Spleen (tissue), 11 donors: ENCODE data around the gene CCDC82. TPM values are rescaled to one million over a fixed set of nuclear protein-coding genes. Genes with fewer than 3 reads are reported as not detected.

Source experiments
- DNase-seq: peaks from one replicate; pipeline ENCODE4 v3.0.0-alpha.2; 2020
- H3K27ac ChIP-seq, 8 donors: fragments of 200-600 bp; sonication (generic) in 7 of 8; 1 replicate in 4 of 8; 2 replicates in 4 of 8; pipeline versions ENCODE4 v1.5.0 to v1.8.0; 2016 to 2021; ENCODE audit warnings: inconsistent platforms in 4 of 8, mild to moderate bottlenecking in 4 of 8, moderate library complexity in 1 of 8
- H3K27me3 ChIP-seq, 7 donors: fragments of 200-600 bp; sonication (generic) in 6 of 7; replicated peaks in 1 of 7; 1 replicate in 4 of 7; 2 replicates in 3 of 7; pipeline versions ENCODE4 v1.5.0 to v1.8.0; 2016 to 2021; ENCODE audit warnings: inconsistent platforms in 3 of 7, mild to moderate bottlenecking in 1 of 7
- H3K36me3 ChIP-seq, 6 donors: fragments of 200-600 bp; sonication (generic) in 5 of 6; 1 replicate in 4 of 6; 2 replicates in 2 of 6; pipeline versions ENCODE4 v1.5.0 to v1.8.0; 2016 to 2021; ENCODE audit warnings: inconsistent platforms in 2 of 6
- H3K4me1 ChIP-seq, 6 donors: fragments of 200-600 bp; sonication (generic) in 5 of 6; 1 replicate in 3 of 6; 2 replicates in 3 of 6; pipeline versions ENCODE4 v1.5.0 to v1.8.0; 2016 to 2021; ENCODE audit warnings: inconsistent platforms in 3 of 6
- H3K4me3 ChIP-seq, 8 donors: fragments of 200-600 bp; sonication (generic) in 7 of 8; 1 replicate in 4 of 8; 2 replicates in 4 of 8; pipeline versions ENCODE4 v1.5.0 to v1.8.0; 2016 to 2021; ENCODE audit warnings: inconsistent platforms in 4 of 8, mild to moderate bottlenecking in 4 of 8, moderate library complexity in 2 of 8
- H3K9me3 ChIP-seq, 8 donors: fragments of 200-600 bp; sonication (generic) in 7 of 8; 1 replicate in 4 of 8; 2 replicates in 4 of 8; pipeline versions ENCODE4 v1.5.0 to v1.8.0; 2016 to 2021; ENCODE audit warnings: inconsistent platforms in 4 of 8
- POLR2A ChIP-seq, 3 donors: fragments of 450-650 bp; IDR thresholded peaks; one replicate each; pipeline ENCODE4 v1.5.1; 2017; ENCODE audit warnings: antibody characterized with exemption in 3 of 3, mild to moderate bottlenecking in 1 of 3
- POLR2AphosphoS5 ChIP-seq, 3 donors: sonication (generic); formaldehyde crosslinking; IDR thresholded peaks; one replicate each; pipeline ENCODE4 v1.5.1; 2017; ENCODE audit warnings: antibody characterized with exemption in 3 of 3
- WGBS, 5 donors: extraction: QIAGEN DNeasy Blood & Tissue Kit in 3 of 5; methylation state at CpG; one replicate each; pipeline versions ENCODE4 v1.1.5 to v1.1.7; 2013 to 2018; 5-methylcytosine and 5-hydroxymethylcytosine counted together
- intact Hi-C: fragments of 100-400 bp; cut with DNase I; formaldehyde crosslinking; loops from one replicate; pipeline ENCODE4 v1.15.0; 2023; ENCODE audit warnings: low total_unique reads
- polyA plus RNA-seq, 3 donors: library from polyadenylated mRNA; stranded (reverse); fragments of 200-250 nt; gene quantifications; one replicate each; pipeline ENCODE4 v1.2.1, GENCODE V29; 2013
- total RNA-seq, 7 donors: library from RNA; depleted of rRNA in 3 of 7; stranded (reverse); fragments of >200 nt in 3 of 7; fragmentation: NEBNext Ultra II Directional in 4 of 7; extraction: Animal tissue kit (Norgen Biotek cat#: 25700) in 4 of 7; gene quantifications; one replicate each; pipeline versions ENCODE4 v1.1.0 to v1.2.1, GENCODE V29; 2016 to 2021
- TF ChIP-seq, protein P1 (sequence below), 11 experiments: fragments of 200-600 bp in 7 of 11; fragments of 450-650 bp in 4 of 11; sonication (generic) in 4 of 11; IDR thresholded peaks in 8 of 11; conservative IDR thresholded peaks in 3 of 11; 1 replicate in 7 of 11; 2 replicates in 4 of 11; pipeline versions ENCODE4 v1.4.0 to v1.8.0; 2016 to 2021; ENCODE audit warnings: antibody characterized with exemption in 11 of 11, inconsistent platforms in 4 of 11, mild to moderate bottlenecking in 1 of 11
- donor health status: healthy with polysubstance abuse.
- donor health status: DM: no; HTN: no; CAD: no; lungs with moderate emphysema.
- donor health status: DM: no; HTN: no; CAD: no.
- donor health status: Bipolar disorder and iron deficiency.
- donor health status: healthy.
- donor health status: DM: no; HTN: no; CAD: no.
- donor health status: DM: yes; HTN: yes; CAD: no.

Gene CCDC82
- total and polyA plus RNA-seq, 10 donors = 21.4 to 59.8 (median 37.6) TPM

DNA sequence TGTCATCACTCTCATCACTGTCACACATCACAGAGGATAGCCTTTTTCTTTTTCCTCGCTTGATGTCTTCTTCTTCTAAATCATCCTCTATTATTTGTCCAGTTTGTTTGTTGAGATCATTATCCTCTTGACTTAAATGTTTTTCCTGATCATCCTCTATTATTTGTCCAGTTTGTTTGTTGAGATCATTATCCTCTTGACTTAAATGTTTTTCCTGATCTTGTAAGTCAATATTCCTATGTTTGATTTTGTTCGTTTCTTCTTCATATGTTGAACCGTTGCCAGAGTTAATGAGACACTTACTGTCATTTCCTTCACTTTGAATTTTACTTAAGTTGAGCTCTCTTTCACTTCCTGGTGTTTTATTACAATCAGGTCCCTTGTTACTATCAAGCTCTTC lies 5.6 kb downstream of the CCDC82 start:
- Histone ChIP-seq H3K4me1 (peaks cover 8 to 36% (median 20%) of the 10 kb centered on the region in 6 donors), H3K4me3 (no peak overlapping the region)
- DNase-seq = no peak

DNA sequence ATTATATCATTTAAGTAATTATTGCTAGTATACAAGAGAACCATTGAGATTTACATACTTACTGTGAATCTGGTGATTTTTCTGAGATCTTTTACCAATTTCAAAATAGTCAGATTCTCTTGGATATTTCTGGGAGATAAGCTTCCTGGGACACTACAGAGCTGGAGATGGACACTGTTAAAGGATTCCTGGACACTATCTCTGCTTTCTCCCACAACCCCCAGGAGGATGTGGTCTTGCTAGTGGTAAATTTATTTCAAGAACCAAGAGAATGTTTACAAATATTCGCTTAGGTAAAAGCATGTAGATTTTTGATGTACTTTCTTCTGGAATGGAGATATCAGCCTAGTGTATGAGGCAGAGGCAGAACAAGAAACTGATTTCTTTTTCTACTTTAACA lies 12.9 kb downstream of the CCDC82 start:
- Histone ChIP-seq H3K4me1 (no peaks in the 10 kb centered on the region), H3K9me3 (no peaks in the 10 kb centered on the region), H3K27ac (no peak overlapping the region), H3K36me3 (peaks cover 0 to 66% (median 15%) of the 10 kb centered on the region in 6 donors), H3K27me3 (no peaks in the 10 kb centered on the region), H3K4me3 (no peak overlapping the region)
- TF ChIP-seq POLR2AphosphoS5 (IDR thresholded peaks at IDR 0.05) = no peak
- no peak for TF ChIP-seq POLR2A (IDR thresholded peaks at IDR 0.05)
- TF ChIP-seq, protein P1, sequence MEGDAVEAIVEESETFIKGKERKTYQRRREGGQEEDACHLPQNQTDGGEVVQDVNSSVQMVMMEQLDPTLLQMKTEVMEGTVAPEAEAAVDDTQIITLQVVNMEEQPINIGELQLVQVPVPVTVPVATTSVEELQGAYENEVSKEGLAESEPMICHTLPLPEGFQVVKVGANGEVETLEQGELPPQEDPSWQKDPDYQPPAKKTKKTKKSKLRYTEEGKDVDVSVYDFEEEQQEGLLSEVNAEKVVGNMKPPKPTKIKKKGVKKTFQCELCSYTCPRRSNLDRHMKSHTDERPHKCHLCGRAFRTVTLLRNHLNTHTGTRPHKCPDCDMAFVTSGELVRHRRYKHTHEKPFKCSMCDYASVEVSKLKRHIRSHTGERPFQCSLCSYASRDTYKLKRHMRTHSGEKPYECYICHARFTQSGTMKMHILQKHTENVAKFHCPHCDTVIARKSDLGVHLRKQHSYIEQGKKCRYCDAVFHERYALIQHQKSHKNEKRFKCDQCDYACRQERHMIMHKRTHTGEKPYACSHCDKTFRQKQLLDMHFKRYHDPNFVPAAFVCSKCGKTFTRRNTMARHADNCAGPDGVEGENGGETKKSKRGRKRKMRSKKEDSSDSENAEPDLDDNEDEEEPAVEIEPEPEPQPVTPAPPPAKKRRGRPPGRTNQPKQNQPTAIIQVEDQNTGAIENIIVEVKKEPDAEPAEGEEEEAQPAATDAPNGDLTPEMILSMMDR (IDR thresholded peaks at IDR 0.05 in 8 of 11, conservative IDR thresholded peaks at IDR 0.05 in 3 of 11) = no peak
- WGBS, 5 donors = 89 to 100% (median 92%) methylated on average over 1 of the region's 1 CpG
- intact Hi-C loops = no loop called here
- DNase-seq = no peak

More for the DNA sequence above, 5.6 kb downstream of the CCDC82 start:
- no peaks in the 10 kb centered on the region for H3K27me3 ChIP-seq
- no peaks in the 10 kb centered on the region for H3K9me3 ChIP-seq
- intact Hi-C loops = no loop called here
- no peak for TF ChIP-seq POLR2A (IDR thresholded peaks at IDR 0.05)
- TF ChIP-seq, protein P1 (IDR thresholded peaks at IDR 0.05 in 8 of 11, conservative IDR thresholded peaks at IDR 0.05 in 3 of 11) = no peak
- no peak for TF ChIP-seq POLR2AphosphoS5 (IDR thresholded peaks at IDR 0.05)
- H3K27ac ChIP-seq = no peak overlapping the region
- peaks cover 0 to 65% (median 25%) of the 10 kb centered on the region in 6 donors for H3K36me3 ChIP-seq
- 63 to 74% (median 67%) methylated on average over 3 of the region's 3 CpGs for WGBS, 5 donors

DNA sequence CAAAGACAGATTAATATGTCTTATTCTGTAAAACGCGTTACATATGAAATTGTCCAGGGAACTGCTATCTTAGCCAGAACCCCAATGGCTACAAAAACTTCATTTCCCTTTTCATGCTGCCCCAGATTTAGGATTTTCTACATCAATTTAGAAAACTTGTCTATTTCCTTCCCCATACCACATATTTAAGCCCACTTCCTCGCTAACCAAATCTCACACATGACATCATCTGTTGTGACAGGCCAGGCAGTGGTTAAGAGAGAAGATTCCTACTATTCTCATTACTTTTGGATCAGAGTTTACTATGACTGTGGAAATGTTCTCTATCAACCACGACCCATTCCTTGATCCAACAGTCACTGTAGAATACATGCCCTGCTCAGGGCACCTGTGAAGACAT lies 15.9 kb downstream of the CCDC82 start:
- H3K27ac ChIP-seq = no peak overlapping the region
- peaks cover 0 to 72% (median 24%) of the 10 kb centered on the region in 6 donors for H3K36me3 ChIP-seq
- H3K9me3 ChIP-seq = peaks cover 0 to 2% (median 0%) of the 10 kb centered on the region in 8 donors
- no peaks in the 10 kb centered on the region for H3K4me1 ChIP-seq
- H3K27me3 ChIP-seq = no peaks in the 10 kb centered on the region
- 84 to 94% (median 90%) methylated on average over 4 of the region's 4 CpGs for WGBS, 5 donors
- DNase-seq = no peak
- TF ChIP-seq POLR2AphosphoS5 (IDR thresholded peaks at IDR 0.05) = no peak
- TF ChIP-seq, protein P1 (IDR thresholded peaks at IDR 0.05 in 8 of 11, conservative IDR thresholded peaks at IDR 0.05 in 3 of 11) = no peak
- no peak for TF ChIP-seq POLR2A (IDR thresholded peaks at IDR 0.05)
- intact Hi-C loops = no loop called here
- no peak overlapping the region for H3K4me3 ChIP-seq

DNA sequence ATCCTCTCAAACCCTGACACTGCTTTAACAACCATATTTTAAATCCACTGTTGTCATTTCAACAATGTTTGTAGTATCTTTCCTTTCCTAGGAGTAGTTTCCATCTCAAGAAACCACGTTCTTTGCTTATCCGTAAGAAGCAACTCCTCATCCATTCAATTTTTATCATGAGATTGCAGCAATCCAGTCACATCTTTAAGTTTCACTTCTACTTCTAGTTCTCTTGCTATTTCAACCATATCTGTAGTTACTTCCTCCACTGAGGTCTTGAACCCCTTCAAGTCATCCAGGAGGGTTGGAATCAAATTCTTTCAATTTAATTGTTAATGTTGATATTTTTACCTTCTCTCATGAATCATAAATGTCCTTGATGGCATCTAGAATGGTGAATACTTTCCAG lies 22.4 kb downstream of the CCDC82 start:
- H3K4me1 ChIP-seq = peaks cover 0 to 9% (median 0%) of the 10 kb centered on the region in 6 donors
- WGBS, 5 donors = 38 to 72% (median 62%) methylated on average over 2 of the region's 2 CpGs
- H3K4me3 ChIP-seq = no peak overlapping the region
- peaks cover 0 to 12% (median 0%) of the 10 kb centered on the region in 8 donors for H3K9me3 ChIP-seq
- TF ChIP-seq POLR2AphosphoS5 (IDR thresholded peaks at IDR 0.05) (no peak), POLR2A (IDR thresholded peaks at IDR 0.05) (no peak)
- TF ChIP-seq, protein P1 (IDR thresholded peaks at IDR 0.05 in 8 of 11, conservative IDR thresholded peaks at IDR 0.05 in 3 of 11) = no peak
- no peaks in the 10 kb centered on the region for H3K27me3 ChIP-seq
- no peak for DNase-seq
- intact Hi-C loops = no loop called here
- H3K36me3 ChIP-seq = peaks cover 0 to 96% (median 36%) of the 10 kb centered on the region in 6 donors
- H3K27ac ChIP-seq = no peak overlapping the region
